ENCODE results near the gene HLA-DMA.

The HLA-DMA gene

DNA sequence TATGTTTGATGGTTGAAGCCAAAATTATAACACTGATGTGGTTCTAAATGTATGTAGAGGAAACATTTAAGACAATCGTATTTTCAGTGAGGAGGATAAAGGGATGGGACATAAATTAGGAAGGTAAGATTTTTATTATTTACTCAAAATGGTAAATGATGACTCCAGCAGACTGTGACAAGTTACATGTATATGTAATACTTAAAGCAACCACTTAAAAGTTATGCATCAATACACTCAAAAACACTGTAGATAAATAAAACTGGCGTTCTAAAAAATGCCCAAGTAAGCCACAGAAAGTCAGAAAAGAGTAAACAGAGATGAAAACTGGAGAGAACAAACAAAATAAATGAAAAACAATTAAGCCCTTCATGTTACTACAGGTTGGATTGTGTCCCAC is 30.8 kb downstream of the HLA-DMA start:
- Histone ChIP-seq H3K27ac (ENCODE audit: low read depth, low read length) (no peak overlapping the region), H3K4me3 (ENCODE audit: low read depth, low read length) (no peak overlapping the region), H3K9me3 (ENCODE audit: insufficient read depth, low read depth, low read length) (no peaks in the 10 kb centered on the region), H2BK12ac (ENCODE audit: low read length) (no peak overlapping the region), H3K27me3 (ENCODE audit: insufficient read depth, low read length) (no peaks in the 10 kb centered on the region), H3K23ac (ENCODE audit: low read length) (no peak overlapping the region), H4K12ac (ENCODE audit: low read depth, low read length) (no peak overlapping the region), H3K4ac (ENCODE audit: low read depth, low read length) (no peak overlapping the region), H3K14ac (ENCODE audit: low read length) (no peak overlapping the region), H3K4me2 (ENCODE audit: low read length) (no peak overlapping the region), H2AFZ (ENCODE audit: insufficient read depth, low read length, poor library complexity) (no peak overlapping the region), H4K8ac (ENCODE audit: low read depth, low read length) (no peak overlapping the region), H2AK5ac (ENCODE audit: low read length) (no peak overlapping the region), H2BK120ac (ENCODE audit: insufficient read depth, low read length, poor library complexity) (no peak overlapping the region), H3K9ac (ENCODE audit: low read length) (no peak overlapping the region), H2BK5ac (ENCODE audit: low read depth, low read length, poor library complexity) (no peak overlapping the region), H4K91ac (ENCODE audit: low read depth, low read length) (no peak overlapping the region), H3K79me2 (ENCODE audit: control insufficient read depth, insufficient read depth, low read length, poor library complexity) (no peaks in the 10 kb centered on the region), H3K36me3 (ENCODE audit: control insufficient read depth in 1 of 2, insufficient read depth in 2 of 2, low read length in 2 of 2) (no peaks in the 10 kb centered on the region), H3K79me1 (ENCODE audit: low read length) (no peaks in the 10 kb centered on the region), H3K18ac (ENCODE audit: low read length) (no peak overlapping the region), H3K4me1 (ENCODE audit: control insufficient read depth in 1 of 2, insufficient read depth in 2 of 2, low read length in 2 of 2) (no peaks in the 10 kb centered on the region)
- WGBS (ENCODE audit: extremely low coverage, insufficient coverage, insufficient read length) = no CpG with 5 or more reads among the region's 2 CpGs
- DNase-seq = no peak

DNA sequence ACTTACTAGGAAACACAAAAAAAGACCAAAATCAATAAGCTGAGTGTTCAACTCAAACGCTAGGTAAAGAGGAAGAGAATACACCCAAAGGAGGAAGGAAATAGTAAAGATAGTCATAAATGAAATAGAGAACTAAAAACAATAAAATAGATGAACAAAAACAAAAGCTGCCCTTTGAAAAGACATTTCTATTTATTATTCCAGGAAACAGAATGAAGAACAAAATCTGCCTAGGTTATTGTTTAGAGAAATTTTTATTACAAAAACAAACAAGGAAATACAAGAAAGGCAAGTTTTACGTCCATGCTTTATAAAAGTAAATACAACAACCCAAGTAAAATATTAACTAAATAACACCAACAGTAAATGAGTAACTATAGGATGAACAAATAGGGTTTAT is 32.2 kb downstream of the HLA-DMA start:
- Histone ChIP-seq H2AFZ (ENCODE audit: insufficient read depth, low read length, poor library complexity) (no peak overlapping the region), H3K9me3 (ENCODE audit: insufficient read depth, low read depth, low read length) (no peaks in the 10 kb centered on the region), H3K27me3 (ENCODE audit: insufficient read depth, low read length) (no peaks in the 10 kb centered on the region), H3K4me1 (ENCODE audit: control insufficient read depth in 1 of 2, insufficient read depth in 2 of 2, low read length in 2 of 2) (no peaks in the 10 kb centered on the region), H3K9ac (ENCODE audit: low read length) (no peak overlapping the region), H3K79me1 (ENCODE audit: low read length) (no peaks in the 10 kb centered on the region), H2AK5ac (ENCODE audit: low read length) (no peak overlapping the region), H3K27ac (ENCODE audit: low read depth, low read length) (no peak overlapping the region), H3K79me2 (ENCODE audit: control insufficient read depth, insufficient read depth, low read length, poor library complexity) (no peaks in the 10 kb centered on the region), H3K14ac (ENCODE audit: low read length) (no peak overlapping the region), H4K91ac (ENCODE audit: low read depth, low read length) (no peak overlapping the region), H4K12ac (ENCODE audit: low read depth, low read length) (no peak overlapping the region), H3K4me3 (ENCODE audit: low read depth, low read length) (no peak overlapping the region), H2BK120ac (ENCODE audit: insufficient read depth, low read length, poor library complexity) (no peak overlapping the region), H3K36me3 (ENCODE audit: control insufficient read depth in 1 of 2, insufficient read depth in 2 of 2, low read length in 2 of 2) (no peaks in the 10 kb centered on the region), H3K18ac (ENCODE audit: low read length) (no peak overlapping the region), H4K8ac (ENCODE audit: low read depth, low read length) (no peak overlapping the region), H3K4ac (ENCODE audit: low read depth, low read length) (no peak overlapping the region), H3K4me2 (ENCODE audit: low read length) (no peak overlapping the region), H2BK12ac (ENCODE audit: low read length) (no peak overlapping the region), H2BK5ac (ENCODE audit: low read depth, low read length, poor library complexity) (no peak overlapping the region), H3K23ac (ENCODE audit: low read length) (no peak overlapping the region)
- no CpG with 5 or more reads among the region's 2 CpGs for WGBS (ENCODE audit: extremely low coverage, insufficient coverage, insufficient read length)
- no peak for DNase-seq

DNA sequence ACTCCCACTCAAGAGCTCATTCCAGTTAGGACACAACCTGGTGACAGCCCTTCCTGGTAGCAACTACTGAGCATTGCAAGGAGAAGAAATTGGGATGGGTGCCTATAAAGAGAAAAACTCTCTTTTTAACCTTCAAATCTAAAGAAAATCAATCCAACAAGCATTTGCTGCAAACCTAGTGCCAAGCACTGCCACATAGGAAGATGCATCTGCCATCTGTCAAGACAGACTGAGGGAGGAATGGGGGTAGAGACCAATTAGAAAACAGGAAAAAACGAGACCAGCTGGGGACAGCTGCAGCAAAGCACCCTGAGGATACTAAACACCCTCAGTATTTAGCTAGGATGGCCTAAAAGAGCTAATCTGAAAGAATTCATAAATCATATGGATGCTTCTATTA is 39.9 kb downstream of the HLA-DMA start:
- H2AK5ac ChIP-seq (ENCODE audit: low read length) = no peak overlapping the region
- no peak overlapping the region for H3K27ac ChIP-seq (ENCODE audit: low read depth, low read length)
- H2BK120ac ChIP-seq (ENCODE audit: insufficient read depth, low read length, poor library complexity) = no peak overlapping the region
- H3K4ac ChIP-seq (ENCODE audit: low read depth, low read length) = no peak overlapping the region
- H3K79me2 ChIP-seq (ENCODE audit: control insufficient read depth, insufficient read depth, low read length, poor library complexity) = no peaks in the 10 kb centered on the region
- no peaks in the 10 kb centered on the region for H3K4me1 ChIP-seq (ENCODE audit: control insufficient read depth in 1 of 2, insufficient read depth in 2 of 2, low read length in 2 of 2)
- no peak overlapping the region for H2BK12ac ChIP-seq (ENCODE audit: low read length)
- H3K4me3 ChIP-seq (ENCODE audit: low read depth, low read length) = no peak overlapping the region
- H3K9ac ChIP-seq (ENCODE audit: low read length) = no peak overlapping the region
- no peak overlapping the region for H3K14ac ChIP-seq (ENCODE audit: low read length)
- no peak overlapping the region for H3K23ac ChIP-seq (ENCODE audit: low read length)
- no peak overlapping the region for H4K8ac ChIP-seq (ENCODE audit: low read depth, low read length)
- no peak overlapping the region for H4K12ac ChIP-seq (ENCODE audit: low read depth, low read length)
- no peak overlapping the region for H3K4me2 ChIP-seq (ENCODE audit: low read length)
- H3K79me1 ChIP-seq (ENCODE audit: low read length) = no peaks in the 10 kb centered on the region
- no CpG with 5 or more reads among the region's 1 CpG for WGBS (ENCODE audit: extremely low coverage, insufficient coverage, insufficient read length)
- H3K18ac ChIP-seq (ENCODE audit: low read length) = no peak overlapping the region
- no peak for DNase-seq
- no peaks in the 10 kb centered on the region for H3K9me3 ChIP-seq (ENCODE audit: insufficient read depth, low read depth, low read length)
- H3K36me3 ChIP-seq (ENCODE audit: control insufficient read depth in 1 of 2, insufficient read depth in 2 of 2, low read length in 2 of 2) = no peaks in the 10 kb centered on the region
- H3K27me3 ChIP-seq (ENCODE audit: insufficient read depth, low read length) = no peaks in the 10 kb centered on the region
- H2BK5ac ChIP-seq (ENCODE audit: low read depth, low read length, poor library complexity) = no peak overlapping the region
- no peak overlapping the region for H2AFZ ChIP-seq (ENCODE audit: insufficient read depth, low read length, poor library complexity)
- no peak overlapping the region for H4K91ac ChIP-seq (ENCODE audit: low read depth, low read length)

DNA sequence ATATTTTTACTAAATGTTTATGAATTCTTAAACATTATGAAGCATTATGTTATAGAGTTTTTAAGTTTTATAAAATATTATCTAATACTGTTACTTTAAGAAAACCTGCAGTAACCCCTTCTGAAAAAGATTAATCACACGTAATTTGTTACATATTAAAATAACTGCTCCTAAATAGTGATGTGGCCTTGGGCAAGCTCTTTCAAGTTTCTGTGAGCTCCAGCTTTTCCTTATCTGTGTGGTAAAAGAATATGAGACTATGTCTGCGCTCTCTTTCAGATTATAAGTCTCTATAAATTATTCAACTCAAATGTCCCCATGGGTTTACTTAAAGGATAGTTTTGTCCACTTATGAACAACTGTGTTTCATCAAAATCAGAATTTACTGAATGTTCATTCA is 44.0 kb downstream of the HLA-DMA start:
- H3K9me3 ChIP-seq (ENCODE audit: insufficient read depth, low read depth, low read length) = no peaks in the 10 kb centered on the region
- no peak overlapping the region for H2AK5ac ChIP-seq (ENCODE audit: low read length)
- no peaks in the 10 kb centered on the region for H3K36me3 ChIP-seq (ENCODE audit: control insufficient read depth in 1 of 2, insufficient read depth in 2 of 2, low read length in 2 of 2)
- H3K23ac ChIP-seq (ENCODE audit: low read length) = no peak overlapping the region
- no peak overlapping the region for H3K4me3 ChIP-seq (ENCODE audit: low read depth, low read length)
- no peak overlapping the region for H4K12ac ChIP-seq (ENCODE audit: low read depth, low read length)
- no peak overlapping the region for H2BK120ac ChIP-seq (ENCODE audit: insufficient read depth, low read length, poor library complexity)
- H3K27me3 ChIP-seq (ENCODE audit: insufficient read depth, low read length) = no peaks in the 10 kb centered on the region
- H2BK5ac ChIP-seq (ENCODE audit: low read depth, low read length, poor library complexity) = no peak overlapping the region
- no peaks in the 10 kb centered on the region for H3K79me1 ChIP-seq (ENCODE audit: low read length)
- no peak overlapping the region for H3K4me2 ChIP-seq (ENCODE audit: low read length)
- no peak for DNase-seq
- no peak overlapping the region for H3K4ac ChIP-seq (ENCODE audit: low read depth, low read length)
- no peak overlapping the region for H4K91ac ChIP-seq (ENCODE audit: low read depth, low read length)
- no peak overlapping the region for H3K18ac ChIP-seq (ENCODE audit: low read length)
- no peak overlapping the region for H4K8ac ChIP-seq (ENCODE audit: low read depth, low read length)
- H3K27ac ChIP-seq (ENCODE audit: low read depth, low read length) = no peak overlapping the region
- H3K4me1 ChIP-seq (ENCODE audit: control insufficient read depth in 1 of 2, insufficient read depth in 2 of 2, low read length in 2 of 2) = no peaks in the 10 kb centered on the region
- WGBS (ENCODE audit: extremely low coverage, insufficient coverage, insufficient read length) = no CpG with 5 or more reads among the region's 2 CpGs
- no peak overlapping the region for H2AFZ ChIP-seq (ENCODE audit: insufficient read depth, low read length, poor library complexity)
- no peak overlapping the region for H3K14ac ChIP-seq (ENCODE audit: low read length)
- no peak overlapping the region for H3K9ac ChIP-seq (ENCODE audit: low read length)
- no peaks in the 10 kb centered on the region for H3K79me2 ChIP-seq (ENCODE audit: control insufficient read depth, insufficient read depth, low read length, poor library complexity)
- no peak overlapping the region for H2BK12ac ChIP-seq (ENCODE audit: low read length)

All from trophoblast cell (in vitro differentiated cells and primary cell).